Measurements from ENCODE around the gene CLTRN. TPM values are rescaled to one million over a fixed set of nuclear protein-coding genes. Genes with fewer than 3 reads are reported as not detected.
"Not testable (repeated sequence)": the region's sequence is repeated elsewhere in the genome, so short reads cannot be mapped to it uniquely, and the experiment has no call there.

CLTRN gene
- total RNA-seq, 1 experiment from 2014 or later = 0.12 TPM

DNA sequence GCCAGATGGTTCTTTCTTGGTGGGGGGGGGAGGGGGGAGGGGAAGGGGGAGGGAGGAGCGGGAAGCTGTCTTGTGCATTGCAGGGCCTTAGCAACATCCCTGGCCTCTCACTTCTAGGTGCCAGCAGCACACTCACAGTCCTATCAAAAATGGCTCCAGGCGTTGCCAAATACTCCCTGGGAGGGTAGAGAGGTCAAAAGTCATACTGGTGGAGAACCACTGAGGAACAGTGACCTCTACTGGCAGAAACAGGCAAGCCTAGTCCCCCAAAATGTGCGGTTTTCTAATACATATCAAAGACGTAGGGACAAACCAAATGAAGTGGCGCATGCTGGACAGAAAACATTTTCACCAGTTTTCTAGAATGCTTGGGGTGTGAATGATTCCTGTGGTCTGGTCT lies 17.1 kb downstream of the CLTRN start:
- not testable (repeated sequence) for DNase-seq (ENCODE audit: low read depth)

DNA sequence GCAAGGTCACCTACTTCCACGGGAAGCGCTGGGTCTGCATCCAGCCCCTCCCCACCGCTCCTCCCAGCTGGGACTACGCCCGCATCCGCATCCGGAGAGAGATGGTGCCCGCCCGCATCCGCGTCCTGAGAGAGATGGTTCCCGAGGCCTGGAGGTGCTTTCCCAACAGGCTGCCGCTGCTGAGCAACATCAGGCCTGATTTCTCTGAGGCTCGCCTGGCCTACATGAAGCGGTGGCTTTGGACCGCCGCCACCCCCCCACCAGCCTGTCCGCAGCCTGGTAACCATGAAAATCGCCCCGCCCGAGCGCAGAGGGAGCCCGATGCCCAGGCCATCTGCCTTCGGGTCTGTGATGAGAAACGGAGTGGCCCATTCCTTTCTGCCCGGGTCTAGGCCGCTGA lies 18.1 kb downstream of the CLTRN start:
- no peak for DNase-seq (ENCODE audit: low read depth)

DNA sequence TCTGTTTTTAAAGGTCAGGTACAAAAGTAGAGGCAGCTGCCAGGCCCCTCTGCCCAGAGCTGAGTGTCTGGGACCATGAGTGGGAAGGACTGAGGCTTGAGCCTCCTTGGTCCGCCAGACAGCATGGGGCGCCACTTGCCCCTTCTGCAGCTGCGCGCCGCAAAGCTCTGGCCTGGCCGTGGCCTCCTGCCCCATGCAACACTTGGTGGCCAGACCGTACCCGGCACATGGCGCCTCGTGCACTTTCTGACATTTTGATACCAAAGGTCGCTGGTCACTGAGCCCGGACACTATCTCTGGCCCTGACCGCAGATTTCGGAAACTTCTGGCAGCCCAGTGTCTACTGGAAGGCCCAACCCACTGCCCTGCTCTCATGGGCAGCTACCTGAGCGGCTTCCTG lies 18.6 kb downstream of the CLTRN start:
- no peak for DNase-seq (ENCODE audit: low read depth)

DNA sequence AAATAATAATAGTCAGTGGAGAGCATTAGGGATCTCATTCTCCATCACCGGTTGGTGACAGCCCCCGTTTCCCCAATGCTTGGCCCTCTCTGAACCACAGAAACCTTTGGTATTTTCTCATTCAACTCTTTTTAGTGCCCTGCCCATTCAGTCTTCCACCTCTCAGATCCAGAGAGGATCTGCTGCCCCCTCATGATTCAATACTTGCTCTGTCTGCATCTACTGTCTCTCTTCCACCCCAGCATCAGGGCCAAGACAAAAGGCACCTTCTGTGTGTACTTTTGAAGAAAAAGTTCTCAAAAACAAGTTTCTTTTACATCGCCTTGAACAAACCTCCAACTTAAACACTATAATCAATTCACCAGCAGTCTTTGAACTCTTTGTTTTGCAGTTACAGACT lies 19.3 kb downstream of the CLTRN start:
- DNase-seq (ENCODE audit: low read depth) = no peak

DNA sequence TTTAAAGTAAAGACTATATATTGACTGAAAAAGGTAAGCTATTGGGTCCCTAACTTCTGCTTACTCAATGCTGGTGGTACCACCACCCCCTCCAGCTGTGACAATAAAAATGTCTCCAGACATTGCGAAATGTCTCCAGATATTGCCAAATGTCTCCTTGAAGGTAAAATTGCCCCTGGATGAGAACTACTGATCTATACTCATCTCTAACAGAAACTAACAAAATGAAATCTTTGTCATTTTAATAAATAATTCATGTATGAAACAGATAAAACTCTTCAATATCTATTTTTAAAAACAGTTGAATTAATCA lies 20.1 kb downstream of the CLTRN start:
- DNase-seq (ENCODE audit: low read depth) = no peak

DNA sequence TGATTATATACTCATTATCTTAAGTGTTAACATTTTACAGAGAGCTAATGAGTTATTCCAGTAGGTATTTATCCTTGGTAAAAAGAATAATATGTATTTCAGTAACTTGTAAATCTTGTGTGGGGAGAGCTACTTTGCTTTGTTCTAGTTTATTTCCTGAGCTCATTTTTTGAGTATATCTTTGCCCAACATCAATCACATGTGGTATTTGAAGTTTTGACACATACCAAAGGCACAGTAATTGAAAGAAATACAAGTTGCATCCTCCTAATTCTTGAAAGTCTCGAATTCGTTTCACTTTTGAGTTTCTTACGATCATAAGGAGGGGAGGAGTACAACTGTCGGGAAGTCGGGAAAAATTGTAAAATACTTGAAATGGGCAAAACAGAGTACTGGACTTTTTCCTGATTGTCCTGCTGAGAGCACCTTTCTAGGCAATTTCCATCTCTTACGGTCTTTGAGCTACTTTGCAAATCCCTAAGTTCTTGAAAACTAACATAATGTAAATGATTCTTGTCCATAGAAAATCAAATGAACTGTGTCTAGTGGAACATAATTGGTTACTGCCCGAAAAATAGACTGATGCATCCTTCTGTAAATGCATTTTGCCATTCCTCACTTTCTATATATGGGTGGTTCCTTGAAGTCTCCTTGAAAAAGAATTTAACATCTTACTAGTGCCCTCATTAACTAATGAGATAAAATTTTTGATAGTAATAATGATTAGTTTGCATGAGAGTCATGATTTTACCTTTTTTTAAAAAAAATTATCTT lies 20.6 kb downstream of the CLTRN start:
- no peak for DNase-seq (ENCODE audit: low read depth)

DNA sequence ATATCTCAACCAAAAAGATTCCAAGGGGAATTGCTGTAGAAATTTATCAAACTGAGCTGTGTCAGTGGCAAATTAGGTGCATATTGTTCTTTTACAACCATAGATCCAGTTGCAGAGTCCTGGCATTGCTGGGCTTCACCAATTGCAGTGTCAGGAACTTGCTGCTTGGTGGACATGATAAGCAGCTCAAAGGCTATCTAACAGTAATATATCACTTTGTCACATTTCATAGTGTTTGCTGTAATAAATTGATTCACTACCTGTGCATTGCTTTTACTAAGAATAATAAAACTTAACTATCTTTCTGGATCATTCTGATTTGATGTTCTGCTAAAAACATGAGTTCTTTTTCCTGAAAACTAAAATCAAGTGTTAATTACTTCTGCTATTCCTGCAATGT lies 33.0 kb downstream of the CLTRN start:
- no peak for DNase-seq (ENCODE audit: low read depth)

DNA sequence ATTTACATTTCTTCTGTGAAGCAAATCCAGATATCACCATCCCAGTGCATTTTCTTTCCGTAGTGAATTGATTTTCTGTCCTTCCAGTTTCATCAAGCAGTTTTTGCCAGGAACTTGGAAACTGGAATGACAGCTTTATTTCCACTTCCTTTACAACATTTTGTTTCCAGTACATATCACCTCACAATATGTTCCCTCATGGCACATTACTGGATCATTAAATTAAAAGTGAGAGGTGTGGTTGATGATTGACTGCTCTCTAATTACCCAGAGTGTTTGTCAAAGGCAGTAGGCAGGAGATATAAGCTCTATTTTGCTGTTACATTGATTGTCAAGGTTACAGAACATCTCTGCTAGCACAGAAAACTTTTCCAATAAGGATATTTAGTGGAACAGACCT lies 41.6 kb downstream of the CLTRN start:
- DNase-seq (ENCODE audit: low read depth) = no peak

DNA sequence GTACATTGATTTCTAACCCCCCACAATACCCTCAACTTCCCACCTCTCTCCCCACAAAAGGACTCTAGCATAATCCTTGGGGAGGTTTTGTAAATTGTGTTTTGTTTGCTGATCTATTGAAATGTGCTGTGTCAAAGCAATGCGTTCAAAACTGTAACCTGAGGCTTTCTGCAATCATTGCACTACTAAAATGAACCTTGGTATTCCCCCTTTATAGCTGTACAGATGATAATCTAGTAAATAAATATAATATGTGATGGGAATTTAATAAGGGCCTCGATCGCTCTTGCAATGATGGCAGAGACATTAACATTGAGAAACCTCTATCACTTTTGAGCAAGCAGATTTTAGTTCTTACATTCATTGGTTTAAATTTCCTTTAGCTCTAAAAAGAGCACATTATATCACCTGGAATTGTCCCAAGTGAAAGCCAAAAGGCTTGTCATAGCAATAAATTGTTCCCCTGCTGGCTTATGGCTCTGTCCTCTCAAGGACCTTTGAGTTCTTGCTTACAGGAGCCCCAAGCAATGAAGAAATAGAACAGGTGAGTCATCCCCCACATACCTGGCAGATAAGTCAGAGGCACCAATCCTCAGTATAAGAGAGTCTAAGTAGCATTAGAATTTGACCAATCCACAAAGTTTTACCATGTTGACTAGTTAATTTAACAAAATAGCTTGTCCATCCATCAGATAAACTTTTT lies 45.4 kb downstream of the CLTRN start:
- peak; percentile 5 for DNase-seq (ENCODE audit: low read depth)

DNA sequence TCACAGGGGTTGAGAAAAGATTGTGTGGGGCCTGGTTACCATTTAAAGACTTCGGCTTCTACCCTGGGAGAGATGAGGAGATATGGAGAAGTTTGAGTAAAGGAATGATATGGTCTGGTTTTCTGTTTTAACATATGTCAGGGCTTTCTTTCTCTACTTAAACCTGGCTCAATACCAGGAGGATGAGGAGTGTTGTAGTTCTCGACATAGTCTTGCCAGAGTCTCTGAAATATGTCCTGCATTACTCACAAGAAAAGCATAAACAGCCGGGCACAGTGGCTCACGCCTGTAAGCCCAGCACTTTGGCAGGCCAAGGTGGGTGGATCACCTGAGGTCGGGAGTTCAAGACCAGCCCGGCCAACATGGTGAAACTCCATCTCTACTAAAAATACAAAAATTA lies 47.5 kb downstream of the CLTRN start:
- no peak for DNase-seq (ENCODE audit: low read depth)

DNA sequence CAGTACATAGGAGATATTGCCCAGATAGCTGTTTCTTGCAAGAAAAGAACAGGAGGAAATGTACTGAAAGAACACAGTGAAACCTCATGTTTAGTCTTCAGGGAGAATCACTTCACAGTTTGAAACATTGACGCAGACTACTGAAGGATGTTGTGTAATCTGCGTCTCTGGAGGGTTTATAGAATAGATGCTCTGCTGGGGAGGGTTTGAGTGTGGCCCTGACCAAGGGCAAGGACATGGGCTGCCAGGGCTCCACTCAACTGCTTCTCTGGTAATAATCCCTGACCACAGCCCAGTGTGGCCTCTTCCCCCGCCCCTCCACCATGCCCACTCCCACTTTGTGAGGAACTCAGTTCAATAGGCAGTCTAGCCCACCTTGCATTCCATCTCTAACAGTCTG lies 48.1 kb downstream of the CLTRN start:
- no peak for DNase-seq (ENCODE audit: low read depth)

DNA sequence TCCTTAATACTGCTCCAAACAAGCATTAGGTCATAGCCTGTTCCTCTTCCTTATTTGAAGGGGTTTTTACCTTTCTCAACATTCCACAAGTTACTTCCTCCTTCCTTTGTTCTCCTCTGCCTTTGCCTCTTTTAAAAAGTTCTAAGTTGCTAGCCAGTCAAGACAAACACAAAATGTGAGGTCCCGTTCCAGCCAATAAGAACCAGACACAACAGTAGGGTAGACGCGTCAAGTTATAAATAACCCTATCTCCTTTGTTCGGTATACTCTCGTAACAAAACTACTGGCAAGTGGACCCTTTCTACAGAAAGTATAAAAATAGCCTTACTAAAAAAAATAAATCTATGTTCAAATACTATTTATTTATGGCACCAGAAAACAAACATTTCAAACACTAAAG lies 57.5 kb downstream of the CLTRN start:
- DNase-seq (ENCODE audit: low read depth) = no peak

DNA sequence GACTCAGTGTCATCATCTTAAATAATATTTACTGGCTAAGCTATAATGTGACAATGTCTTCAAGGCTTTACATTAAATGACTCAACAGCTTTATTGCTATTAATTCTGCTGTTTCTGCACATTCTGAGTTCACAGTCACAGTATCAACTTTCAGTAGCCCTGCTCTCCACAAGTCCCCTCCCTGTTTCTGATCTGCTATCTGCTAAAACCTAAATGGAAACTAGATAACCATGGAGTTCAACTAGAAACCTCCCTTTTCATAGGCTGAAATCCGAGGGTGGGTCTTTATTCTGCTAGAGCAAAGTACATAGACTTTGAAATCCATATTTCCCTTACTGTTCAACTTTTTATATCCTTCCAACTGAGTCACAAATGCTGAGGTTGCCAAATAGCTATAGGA lies 58.5 kb downstream of the CLTRN start:
- DNase-seq (ENCODE audit: low read depth) = no peak

DNA sequence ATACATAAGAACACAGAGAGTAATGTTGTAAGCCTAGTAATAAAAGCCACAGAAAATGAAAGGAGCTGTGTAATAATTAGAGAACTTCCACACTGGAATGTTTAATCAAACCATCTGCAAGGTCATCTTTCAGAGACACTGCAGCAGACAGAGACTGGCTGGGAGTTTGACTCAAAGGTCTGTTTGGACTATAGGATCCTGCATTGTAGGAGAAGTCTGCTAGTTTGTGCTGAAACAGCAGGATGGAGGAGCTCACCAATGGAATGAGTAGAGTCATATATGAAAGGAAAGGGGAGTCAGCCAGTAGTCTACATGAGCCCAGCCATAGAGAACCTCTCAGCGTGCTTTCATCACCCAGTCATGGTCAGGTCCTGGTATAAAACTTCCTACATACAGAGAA lies 59.4 kb downstream of the CLTRN start:
- no peak for DNase-seq (ENCODE audit: low read depth)

DNA sequence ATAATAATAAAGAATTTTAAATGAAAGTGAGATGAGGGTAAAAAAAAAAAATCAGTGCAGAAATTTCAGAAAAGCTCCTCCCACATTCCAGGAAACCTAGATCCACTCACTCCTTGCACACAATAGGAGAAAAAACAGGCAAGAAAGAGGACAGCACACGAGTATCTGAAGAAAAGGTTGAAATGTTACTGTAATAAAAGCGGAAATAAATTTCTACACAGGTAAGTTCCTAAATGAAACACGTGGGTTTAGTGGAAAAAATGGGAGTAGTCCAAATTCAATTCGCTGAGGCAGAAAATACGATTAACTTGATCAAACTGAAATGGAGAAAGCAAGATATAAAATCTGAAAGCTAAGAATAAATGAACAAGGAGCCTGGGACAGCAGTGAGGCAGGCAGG lies 61.8 kb downstream of the CLTRN start:
- no peak for DNase-seq (ENCODE audit: low read depth)

DNA sequence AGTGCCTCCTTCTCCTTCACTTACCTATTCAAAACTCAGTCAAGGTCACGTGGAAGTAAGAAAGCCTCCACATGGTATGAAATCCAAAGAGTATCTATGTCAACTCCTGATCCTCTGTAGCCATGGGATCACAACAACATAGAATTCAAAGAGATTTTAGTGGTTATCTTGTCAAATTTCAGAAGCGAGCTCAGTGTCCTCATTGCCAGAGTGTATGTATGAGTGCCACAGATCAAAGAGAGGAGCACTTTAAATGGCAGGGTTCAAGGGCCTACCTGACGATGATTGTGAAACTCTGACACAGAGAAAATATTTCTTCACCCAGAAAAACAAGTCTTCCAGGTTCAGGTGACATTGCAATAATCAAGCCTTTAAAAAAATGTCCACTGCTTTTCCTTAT lies 62.7 kb downstream of the CLTRN start:
- DNase-seq (ENCODE audit: low read depth) = no peak

DNA sequence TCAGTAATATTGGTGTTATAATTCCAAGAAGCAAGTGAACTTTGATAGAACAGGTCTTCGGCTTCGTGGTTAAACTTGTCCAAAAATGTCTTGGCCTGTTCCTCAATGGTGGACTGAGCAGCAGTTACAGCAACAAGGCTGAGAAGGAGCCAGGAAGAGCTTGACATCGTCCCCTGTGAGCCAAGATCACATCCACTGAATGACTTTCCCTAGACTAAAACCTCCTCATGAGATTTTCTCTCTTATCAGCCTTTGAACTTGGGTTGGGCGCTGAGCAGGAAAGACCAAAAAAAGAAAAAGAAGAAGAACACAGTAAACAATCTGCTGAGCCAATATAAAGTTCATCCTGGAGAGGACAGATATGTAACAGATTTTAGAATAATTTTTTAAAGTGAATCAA lies 63.9 kb downstream of the CLTRN start, which contains the start of gene ACE2:
Gene ACE2, minus strand, starts transcription at position 216 of the 400 bp plus-strand sequence. Its CDS starts 49 bp downstream, at position 167.
- no peak for DNase-seq (ENCODE audit: low read depth)

DNA sequence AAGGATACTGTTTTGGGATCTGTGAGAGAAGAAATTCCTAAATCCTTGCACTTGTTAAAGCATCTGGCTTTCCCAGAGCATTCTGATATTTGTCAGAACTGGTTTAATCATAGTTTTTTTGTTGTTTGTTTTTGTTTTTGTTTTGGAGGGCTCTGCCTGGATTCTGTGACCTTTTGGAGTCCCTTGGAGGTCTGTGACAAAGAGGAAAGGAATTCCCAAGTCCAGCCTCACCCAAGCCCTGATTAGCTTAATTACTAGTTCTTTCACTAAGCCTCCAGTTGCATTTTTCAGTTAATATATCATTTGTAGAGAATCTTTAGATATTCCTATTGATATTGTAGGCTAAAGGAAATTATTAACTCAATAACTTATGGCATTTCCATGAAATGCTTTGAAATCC lies 64.6 kb downstream of the CLTRN start:
- no peak for DNase-seq (ENCODE audit: low read depth)

DNA sequence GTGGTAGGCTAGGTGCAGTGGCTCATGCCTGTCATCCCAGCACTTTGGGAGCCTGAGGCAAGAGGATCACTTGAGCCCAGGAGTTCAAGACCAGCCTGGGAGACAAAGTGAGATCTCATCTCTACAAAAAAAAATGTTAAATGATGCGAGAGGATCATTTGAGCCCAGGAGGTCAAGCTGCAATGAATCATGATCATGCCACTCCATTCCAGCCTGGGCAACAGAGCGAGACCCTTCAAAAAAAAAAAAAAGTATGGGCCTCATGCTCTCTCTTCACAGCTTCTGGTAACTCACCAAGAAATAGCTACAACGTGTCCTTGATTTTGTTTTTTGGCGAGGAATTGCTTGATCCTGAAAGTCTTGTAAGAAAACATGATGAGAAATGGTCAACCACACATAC lies 65.1 kb downstream of the CLTRN start:
- DNase-seq (ENCODE audit: low read depth) = no peak

DNA sequence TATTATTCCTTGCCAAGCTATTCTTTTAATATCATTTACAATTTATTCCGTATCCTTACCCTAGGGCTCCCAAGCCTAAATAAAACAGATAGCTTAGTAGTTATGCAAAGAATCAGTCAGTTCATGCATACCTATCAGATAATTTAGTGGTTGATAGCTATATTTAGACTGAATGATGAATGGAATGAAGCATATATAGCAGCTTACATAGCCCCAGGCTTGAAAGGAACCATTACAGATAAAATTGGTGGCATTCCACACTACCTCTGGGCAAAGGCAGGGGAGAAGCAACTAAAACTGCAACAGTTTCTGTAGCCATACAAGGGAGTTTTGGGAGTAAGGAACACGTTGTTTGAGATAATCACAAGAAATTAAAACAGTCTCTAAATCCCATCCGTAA lies 66.6 kb downstream of the CLTRN start:
- peak; percentile 20 for DNase-seq (ENCODE audit: low read depth)

DNA sequence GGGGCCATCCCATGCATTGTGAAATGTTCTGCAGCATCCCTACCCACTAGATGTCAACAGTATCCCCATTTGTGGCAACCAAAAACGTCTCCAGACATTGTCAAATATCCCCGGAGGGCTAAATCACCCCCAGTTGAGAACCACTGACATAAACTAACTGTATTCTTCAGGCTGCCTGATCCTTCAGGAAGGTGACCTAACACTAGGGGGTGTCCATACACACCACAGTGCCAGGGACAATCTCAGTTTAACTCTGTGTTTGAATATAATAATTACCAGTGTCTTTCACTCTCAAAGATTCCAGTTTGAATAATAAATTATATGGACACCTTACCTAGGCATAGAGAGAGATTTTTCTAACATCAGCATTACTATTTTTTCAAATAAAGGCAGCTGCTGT lies 70.2 kb downstream of the CLTRN start:
- DNase-seq (ENCODE audit: low read depth) = no peak

DNA sequence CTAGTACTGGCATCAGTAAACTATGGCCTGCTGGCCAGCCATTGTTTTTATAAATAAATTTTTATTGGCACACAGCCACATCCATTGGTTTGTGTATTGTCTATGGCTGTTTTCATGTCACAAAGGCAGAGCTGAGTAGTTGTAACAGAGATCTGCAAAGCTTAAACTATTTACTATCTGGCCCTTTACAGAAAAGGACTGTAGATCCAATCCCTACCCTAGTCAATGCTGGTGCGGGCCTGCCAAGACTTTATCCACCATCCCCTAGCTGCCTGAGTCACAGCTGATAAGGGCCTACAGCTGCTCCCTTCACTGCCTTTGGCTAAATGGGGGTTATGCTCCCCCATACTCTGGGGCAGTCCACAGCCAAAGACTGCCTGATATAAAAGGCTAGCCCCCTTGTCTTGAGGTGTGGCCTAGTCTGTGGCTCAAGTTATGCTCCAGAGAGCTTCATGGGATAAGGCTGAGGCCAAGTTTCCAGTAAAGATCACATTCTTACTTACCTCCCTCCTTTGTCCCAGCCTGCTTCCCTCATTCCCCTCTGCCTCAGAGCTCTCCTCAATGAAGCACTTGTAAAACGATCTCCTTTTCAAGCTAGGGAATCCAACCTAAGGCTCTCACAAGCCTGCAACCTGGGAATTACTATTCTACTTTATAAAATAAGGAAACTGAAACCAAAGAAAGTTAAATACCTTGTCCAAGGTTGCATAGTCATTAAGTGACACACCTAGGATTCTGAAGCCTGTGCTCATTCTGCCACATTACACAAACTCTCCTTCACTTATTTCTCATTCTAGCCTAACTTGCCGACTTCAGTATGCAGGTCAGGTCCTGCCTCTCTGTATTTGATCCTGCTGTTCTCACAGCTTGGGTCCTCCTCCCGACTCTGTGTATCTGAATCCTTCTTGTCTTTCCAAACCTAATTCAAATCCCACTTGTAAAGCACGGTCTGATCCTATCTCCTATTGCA lies 84.5 kb downstream of the CLTRN start:
- DNase-seq (ENCODE audit: low read depth) = peak; percentile 2
